Endodermal cell (in vitro differentiated cells): ENCODE data around the gene CAPN2. TPM values are rescaled to one million over a fixed set of nuclear protein-coding genes. Genes with fewer than 3 reads are reported as not detected.
"Not testable (repeated sequence)": the region's sequence is repeated elsewhere in the genome, so short reads cannot be mapped to it uniquely, and the experiment has no call there.

ENCODE experiments used
- DNase-seq: peaks from one replicate; pipeline ENCODE4 v3.0.0-alpha.2; 2017
- H3K27ac ChIP-seq: 2 replicates; pipeline ENCODE4 v1.5.1; 2013; ENCODE audit warnings: mild to moderate bottlenecking, low read depth, low read length, moderate library complexity
- H3K27me3 ChIP-seq: 2 replicates; pipeline ENCODE4 v1.6.1; 2013; ENCODE audit warnings: mild to moderate bottlenecking, low read length, moderate library complexity; ENCODE audit not compliant: insufficient read depth, control insufficient read depth, poor library complexity, severe bottlenecking
- H3K36me3 ChIP-seq: 2 replicates; pipeline ENCODE4 v1.7.0; 2013; ENCODE audit warnings: mild to moderate bottlenecking, low read length, moderate library complexity; ENCODE audit not compliant: control insufficient read depth, insufficient read depth
- H3K4me1 ChIP-seq: one replicate; pipeline ENCODE4 v1.7.0; 2013; ENCODE audit warnings: low read length; ENCODE audit not compliant: control insufficient read depth, insufficient read depth
- H3K4me3 ChIP-seq: 2 replicates; pipeline ENCODE4 v1.5.1; 2013; ENCODE audit warnings: mild to moderate bottlenecking, low read length, moderate library complexity
- H3K9ac ChIP-seq: 2 replicates; pipeline ENCODE4 v1.6.1; 2013; ENCODE audit warnings: mild to moderate bottlenecking, low read length, moderate library complexity; ENCODE audit not compliant: poor library complexity, severe bottlenecking; ENCODE audit errors: extremely low read depth
- H3K9me3 ChIP-seq: 2 replicates; pipeline ENCODE4 v1.6.1; 2013; ENCODE audit warnings: mild to moderate bottlenecking, low read length, moderate library complexity; ENCODE audit not compliant: control insufficient read depth
- H3K27ac Mint-ChIP-seq: 2 replicates; pipeline ENCODE4 v1.8.0; 2020; ENCODE audit warnings: mixed read lengths
- H3K27me3 Mint-ChIP-seq: 2 replicates; pipeline ENCODE4 v1.8.0; 2021; ENCODE audit warnings: mild to moderate bottlenecking, mixed read lengths; ENCODE audit not compliant: insufficient read depth
- H3K36me3 Mint-ChIP-seq: 2 replicates; pipeline ENCODE4 v1.8.0; 2020; ENCODE audit warnings: low read depth, mixed read lengths
- H3K4me1 Mint-ChIP-seq: 2 replicates; pipeline ENCODE4 v1.8.0; 2020; ENCODE audit warnings: mixed read lengths
- H3K4me3 Mint-ChIP-seq: 2 replicates; pipeline ENCODE4 v1.8.0; 2020; ENCODE audit warnings: mild to moderate bottlenecking, moderate library complexity, mixed read lengths
- H3K9me3 Mint-ChIP-seq: 2 replicates; pipeline ENCODE4 v1.8.0; 2020; ENCODE audit warnings: mild to moderate bottlenecking, mixed read lengths
- WGBS, 2 experiments: methylation state at CpG; one replicate each; pipeline versions ENCODE4 v1.1.5 to v1.1.7; 2013; ENCODE audit warnings: missing lambda C conversion rate in 2 of 2, mixed read lengths in 1 of 2; ENCODE audit not compliant: insufficient coverage in 1 of 2, insufficient read length in 1 of 2; 5-methylcytosine and 5-hydroxymethylcytosine counted together
- total RNA-seq, 2 donors: library from RNA; stranded (reverse); fragmentation: NEBNext Ultra II Directional in 1 of 2; extraction: Animal tissue kit (Norgen Biotek cat#: 25700) in 1 of 2; gene quantifications; 2 replicates in 1 of 2; 3 replicates in 1 of 2; pipeline ENCODE4 v1.2.1, GENCODE V29; 2021
- TF ChIP-seq, protein P1 (sequence below): fragments of 200-600 bp; sonication (generic); conservative IDR thresholded peaks from 2 replicates; pipeline ENCODE4 v1.5.0; 2021; ENCODE audit warnings: antibody characterized with exemption, mild to moderate bottlenecking

CAPN2 gene
- total RNA-seq, 2 donors from 2014 or later, result 49.2 to 49.7 TPM

DNA sequence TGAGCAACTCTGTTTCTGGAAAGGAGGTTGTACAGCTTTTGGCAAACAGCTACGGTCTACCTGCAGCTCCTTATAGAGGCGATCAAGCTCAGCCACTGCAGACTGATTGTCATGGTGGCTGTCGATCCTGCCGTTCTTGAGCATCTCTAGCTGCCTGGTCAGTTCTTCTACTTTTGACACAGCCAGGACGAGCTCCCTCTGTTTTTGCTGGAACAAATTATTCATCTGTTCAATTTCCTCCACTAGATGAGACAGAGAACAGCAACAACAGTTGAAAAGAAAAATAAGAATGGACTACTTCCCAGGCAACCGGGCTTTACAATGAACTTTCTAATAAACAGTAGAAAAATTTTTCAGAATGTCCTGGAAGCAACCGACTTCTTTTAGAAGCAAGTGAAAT, 90.9 kb downstream of the CAPN2 start:
- Histone ChIP-seq H3K9me3 (peaks cover 12% of the 10 kb centered on the region), H3K27ac (no peak overlapping the region), H3K36me3 (peaks cover 94% of the 10 kb centered on the region)

DNA sequence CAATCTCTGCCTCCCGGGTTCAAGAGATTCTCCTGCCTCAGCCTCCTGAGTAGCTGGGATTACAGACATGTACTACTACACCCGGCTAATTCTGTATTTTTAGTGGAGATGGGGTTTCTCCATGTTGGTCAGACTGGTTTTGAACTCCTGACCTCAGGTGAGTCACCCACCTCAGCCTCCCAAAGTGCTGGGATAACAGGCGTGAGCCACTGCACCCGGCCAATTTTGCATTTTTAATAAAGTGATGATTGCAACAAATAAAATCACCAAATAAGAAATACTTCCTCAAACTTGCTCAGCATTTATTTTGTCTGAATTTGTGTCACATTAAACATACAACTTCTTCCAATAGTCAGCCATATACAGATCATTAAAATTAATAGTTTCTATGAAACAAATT, 97.6 kb downstream of the CAPN2 start:
- not testable (repeated sequence) for H3K27me3 Mint-ChIP-seq, H3K27ac Mint-ChIP-seq, H3K4me3 ChIP-seq, H3K27ac ChIP-seq, H3K9me3 Mint-ChIP-seq, H3K9ac ChIP-seq, H3K4me3 Mint-ChIP-seq, H3K27me3 ChIP-seq, DNase-seq
- Mint-ChIP-seq H3K36me3 (peaks cover 71% of the 10 kb centered on the region), H3K4me1 (peaks cover 28% of the 10 kb centered on the region)
- peaks cover 89% of the 10 kb centered on the region for H3K36me3 ChIP-seq
- H3K9me3 ChIP-seq, result peaks cover 22% of the 10 kb centered on the region
- H3K4me1 ChIP-seq, result peaks cover 24% of the 10 kb centered on the region
- WGBS, 2 experiments, result 83 to 96% methylated on average over 2 to 4 of the region's 4 CpGs

More for the DNA sequence above, 90.9 kb downstream of the CAPN2 start:
- no peak overlapping the region for H3K4me3 ChIP-seq
- peaks cover 6% of the 10 kb centered on the region for H3K4me1 Mint-ChIP-seq
- H3K27me3 ChIP-seq, result no peaks in the 10 kb centered on the region
- no peak for DNase-seq
- no peaks in the 10 kb centered on the region for H3K27me3 Mint-ChIP-seq
- H3K27ac Mint-ChIP-seq, result no peak overlapping the region
- WGBS, 2 experiments, result 95 to 98% methylated on average over 5 to 7 of the region's 7 CpGs
- H3K9me3 Mint-ChIP-seq, result peaks cover 10% of the 10 kb centered on the region
- peaks cover 9% of the 10 kb centered on the region for H3K4me1 ChIP-seq
- TF ChIP-seq, protein P1, sequence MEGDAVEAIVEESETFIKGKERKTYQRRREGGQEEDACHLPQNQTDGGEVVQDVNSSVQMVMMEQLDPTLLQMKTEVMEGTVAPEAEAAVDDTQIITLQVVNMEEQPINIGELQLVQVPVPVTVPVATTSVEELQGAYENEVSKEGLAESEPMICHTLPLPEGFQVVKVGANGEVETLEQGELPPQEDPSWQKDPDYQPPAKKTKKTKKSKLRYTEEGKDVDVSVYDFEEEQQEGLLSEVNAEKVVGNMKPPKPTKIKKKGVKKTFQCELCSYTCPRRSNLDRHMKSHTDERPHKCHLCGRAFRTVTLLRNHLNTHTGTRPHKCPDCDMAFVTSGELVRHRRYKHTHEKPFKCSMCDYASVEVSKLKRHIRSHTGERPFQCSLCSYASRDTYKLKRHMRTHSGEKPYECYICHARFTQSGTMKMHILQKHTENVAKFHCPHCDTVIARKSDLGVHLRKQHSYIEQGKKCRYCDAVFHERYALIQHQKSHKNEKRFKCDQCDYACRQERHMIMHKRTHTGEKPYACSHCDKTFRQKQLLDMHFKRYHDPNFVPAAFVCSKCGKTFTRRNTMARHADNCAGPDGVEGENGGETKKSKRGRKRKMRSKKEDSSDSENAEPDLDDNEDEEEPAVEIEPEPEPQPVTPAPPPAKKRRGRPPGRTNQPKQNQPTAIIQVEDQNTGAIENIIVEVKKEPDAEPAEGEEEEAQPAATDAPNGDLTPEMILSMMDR, result no peak
- H3K9ac ChIP-seq, result no peak overlapping the region
- peaks cover 78% of the 10 kb centered on the region for H3K36me3 Mint-ChIP-seq
- H3K4me3 Mint-ChIP-seq, result no peak overlapping the region

DNA sequence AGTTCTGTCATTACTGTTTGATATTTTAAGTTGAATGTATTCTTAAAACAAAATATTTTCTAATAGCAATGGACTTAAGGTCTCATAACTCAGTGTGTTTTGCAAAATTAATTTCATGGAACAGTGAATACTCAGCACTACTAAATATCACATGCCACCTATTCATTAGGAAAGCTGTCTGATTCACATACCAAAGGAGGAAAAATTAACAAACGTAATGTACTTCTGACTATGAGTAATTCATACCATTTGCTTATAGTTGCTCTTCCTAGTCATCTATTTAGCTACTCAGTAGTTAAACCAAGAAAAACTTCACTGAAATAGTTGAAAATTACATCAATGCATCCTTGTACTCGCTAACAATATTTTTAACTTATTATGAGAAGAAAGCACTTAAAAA, 98.2 kb downstream of the CAPN2 start:
- Histone ChIP-seq H3K27me3 (no peaks in the 10 kb centered on the region), H3K4me3 (no peak overlapping the region), H3K4me1 (peaks cover 26% of the 10 kb centered on the region), H3K36me3 (peaks cover 86% of the 10 kb centered on the region), H3K27ac (no peak overlapping the region), H3K9ac (no peak overlapping the region), H3K9me3 (peaks cover 22% of the 10 kb centered on the region)
- no peak overlapping the region for H3K4me3 Mint-ChIP-seq
- peaks cover 10% of the 10 kb centered on the region for H3K9me3 Mint-ChIP-seq
- TF ChIP-seq, protein P1, result no peak
- 100% methylated on average over 1 to 2 of the region's 2 CpGs for WGBS, 2 experiments
- no peak for DNase-seq
- no peaks in the 10 kb centered on the region for H3K27me3 Mint-ChIP-seq
- peaks cover 34% of the 10 kb centered on the region for H3K4me1 Mint-ChIP-seq
- H3K27ac Mint-ChIP-seq, result no peak overlapping the region
- H3K36me3 Mint-ChIP-seq, result peaks cover 70% of the 10 kb centered on the region

DNA sequence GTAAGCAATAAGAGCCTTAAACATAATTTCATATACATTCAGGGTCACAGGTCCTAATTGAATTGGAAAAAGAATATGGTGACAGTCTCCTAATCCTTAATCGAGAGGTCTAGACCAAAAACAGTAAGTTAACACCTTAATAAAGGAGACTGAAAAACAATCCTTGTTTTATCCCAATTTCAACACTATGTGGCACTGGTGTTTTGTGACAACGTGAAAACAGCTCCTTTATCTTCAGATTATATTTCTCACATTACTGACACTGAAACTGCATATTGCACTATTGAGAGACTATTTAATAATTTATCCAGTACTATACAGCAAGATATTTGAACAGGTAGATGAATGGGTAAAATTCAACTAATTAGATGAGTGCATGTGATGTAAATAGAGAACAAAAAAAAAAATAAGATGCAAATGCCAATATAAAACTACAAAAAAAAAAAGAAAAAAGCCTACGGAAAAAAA, 99.3 kb downstream of the CAPN2 start:
- no peak for DNase-seq
- H3K27me3 ChIP-seq, result no peaks in the 10 kb centered on the region
- Mint-ChIP-seq H3K4me3 (no peak overlapping the region), H3K4me1 (peaks cover 37% of the 10 kb centered on the region), H3K9me3 (peaks cover 10% of the 10 kb centered on the region), H3K27me3 (no peaks in the 10 kb centered on the region), H3K36me3 (peaks cover 60% of the 10 kb centered on the region), H3K27ac (no peak overlapping the region)
- H3K27ac ChIP-seq, result no peak overlapping the region
- WGBS, 2 experiments, result 64% methylated on average over 3 of the region's 3 CpGs; no CpG with 5 or more reads in 1 of the 2 experiments
- H3K4me1 ChIP-seq, result peaks cover 22% of the 10 kb centered on the region
- H3K9ac ChIP-seq, result no peak overlapping the region
- peaks cover 22% of the 10 kb centered on the region for H3K9me3 ChIP-seq
- TF ChIP-seq, protein P1, result peak; percentile 69
- H3K36me3 ChIP-seq, result peaks cover 80% of the 10 kb centered on the region
- H3K4me3 ChIP-seq, result no peak overlapping the region
